GM21528 (cell line): ENCODE results near the gene HNRNPA0.
"Not testable (repeated sequence)": the region's sequence is repeated elsewhere in the genome, so short reads cannot be mapped to it uniquely, and the experiment has no call there.

Experiments used
- ATAC-seq: cut with Tn5 transposase; IDR thresholded peaks from one replicate; pipeline ENCODE4 v1.9.1; 2021; ENCODE audit warnings: mild to moderate bottlenecking, moderate library complexity; ENCODE audit not compliant: unreplicated experiment, low FRiP score

HNRNPA0 gene

DNA sequence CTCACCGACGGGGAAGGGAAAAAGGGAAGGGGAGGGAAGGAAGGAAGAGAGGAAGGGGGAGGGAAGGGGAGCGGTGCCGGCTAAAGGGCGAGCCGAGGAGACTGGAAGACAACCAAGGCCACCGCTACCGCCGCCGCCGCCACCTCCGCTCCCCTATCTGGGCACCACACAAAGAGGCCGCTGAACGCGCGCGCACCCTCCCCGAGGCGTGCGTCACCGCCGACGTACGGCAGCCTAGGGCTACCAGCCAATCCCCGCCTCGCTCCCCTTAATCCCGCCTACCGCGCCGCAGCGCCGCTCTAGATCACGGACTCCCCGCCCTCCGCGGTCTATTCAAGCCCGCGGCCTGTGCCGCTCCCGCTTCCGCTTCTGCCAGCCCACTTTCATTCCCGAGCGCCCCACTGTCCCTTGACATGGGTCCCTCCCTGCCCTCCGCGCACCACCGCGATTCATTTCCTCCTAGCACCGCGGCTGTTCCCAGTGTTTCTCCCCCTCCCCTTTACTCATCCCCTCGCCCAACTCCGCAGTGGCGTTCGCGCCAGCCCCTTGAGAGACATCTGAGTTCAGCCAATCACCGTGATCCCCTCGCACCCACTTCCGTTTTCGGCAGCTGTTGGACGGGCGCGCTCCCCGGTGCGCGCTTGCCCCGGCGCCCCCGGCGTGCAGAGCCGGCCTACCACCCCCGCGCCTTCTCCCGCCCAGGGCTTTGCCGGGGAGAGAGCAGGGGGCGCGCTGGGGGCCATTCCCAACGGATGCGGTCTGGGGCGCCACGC lies at the start of gene HNRNPA0:
TSS of gene HNRNPA0 (minus strand) at position 176 of the 773 bp plus-strand sequence. CDS start 297 bp downstream, outside the sequence.
- ATAC-seq = peak; percentile 84

DNA sequence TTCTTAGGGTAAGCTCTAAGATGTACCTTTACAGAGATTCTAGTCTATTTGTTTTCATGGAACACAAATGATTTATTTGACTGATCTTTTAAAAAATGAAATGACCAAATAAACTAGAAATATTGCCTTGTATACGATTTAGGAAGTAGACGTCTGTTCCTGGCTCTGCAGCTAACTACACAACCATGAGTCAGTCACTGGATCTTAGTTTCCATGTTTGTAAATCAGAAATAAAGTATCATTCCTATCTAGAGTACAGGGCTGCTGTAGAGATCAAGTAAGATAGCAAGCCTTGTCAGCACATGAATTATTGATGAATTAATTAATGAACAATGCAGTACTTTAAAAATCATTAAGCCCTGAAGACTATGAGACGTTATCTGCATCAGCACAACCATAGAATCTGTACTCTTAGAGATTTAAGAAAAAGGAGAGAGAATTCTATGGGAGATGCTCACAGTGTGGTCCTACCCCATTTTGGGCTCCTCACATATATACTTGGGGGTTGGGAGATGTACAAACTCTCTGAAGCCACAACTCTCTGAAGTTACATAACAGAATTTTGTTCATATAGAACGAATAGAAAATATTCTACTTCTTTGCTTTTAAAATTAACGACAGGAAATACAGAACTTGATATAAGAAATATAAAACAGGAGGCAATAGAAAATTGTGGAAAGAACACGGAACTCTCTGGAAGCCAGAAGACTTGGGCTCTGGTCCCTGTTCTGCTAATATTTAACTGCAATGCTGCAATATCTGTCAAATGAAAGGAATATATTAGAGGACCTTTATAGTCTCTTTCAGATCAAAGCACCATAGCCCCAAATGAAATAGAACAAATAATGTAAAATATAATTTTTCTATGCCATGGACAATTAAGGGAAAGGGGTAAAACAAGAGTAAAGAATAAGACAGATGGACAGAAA lies 48.4 kb upstream of the HNRNPA0 start:
- ATAC-seq = no peak

DNA sequence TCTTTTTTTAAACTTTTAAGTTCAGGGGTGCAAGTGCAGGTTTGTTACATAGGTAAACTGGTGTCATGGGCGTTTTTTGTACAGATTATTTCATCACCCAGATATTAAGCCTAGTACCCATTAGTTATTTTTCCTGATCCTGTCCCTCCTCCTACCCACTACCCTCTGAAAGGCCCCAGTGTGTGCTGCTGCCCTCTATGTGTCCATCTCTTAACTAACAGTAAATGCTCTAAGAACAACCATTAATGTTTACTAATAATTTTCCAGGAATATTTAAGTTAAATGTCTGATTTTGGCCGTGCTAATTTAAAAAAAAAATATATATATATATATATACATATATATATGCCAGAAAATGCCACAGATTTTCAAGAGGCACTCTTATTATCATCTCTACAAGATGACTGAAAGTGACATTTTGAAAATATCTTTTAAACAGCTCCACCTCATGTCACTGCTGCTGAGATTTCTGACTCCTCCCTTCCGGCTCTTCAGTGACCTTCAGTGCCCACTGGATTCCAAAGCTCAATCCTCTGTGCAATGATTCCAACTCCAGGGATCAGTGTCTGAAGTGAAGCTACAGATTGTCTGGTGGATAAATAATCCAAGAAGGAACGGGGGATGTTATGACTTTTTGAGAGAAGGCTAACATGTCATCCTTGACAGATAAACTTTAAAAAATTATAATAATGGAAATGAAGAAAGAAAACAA lies 46.7 kb upstream of the HNRNPA0 start:
- ATAC-seq = no peak

DNA sequence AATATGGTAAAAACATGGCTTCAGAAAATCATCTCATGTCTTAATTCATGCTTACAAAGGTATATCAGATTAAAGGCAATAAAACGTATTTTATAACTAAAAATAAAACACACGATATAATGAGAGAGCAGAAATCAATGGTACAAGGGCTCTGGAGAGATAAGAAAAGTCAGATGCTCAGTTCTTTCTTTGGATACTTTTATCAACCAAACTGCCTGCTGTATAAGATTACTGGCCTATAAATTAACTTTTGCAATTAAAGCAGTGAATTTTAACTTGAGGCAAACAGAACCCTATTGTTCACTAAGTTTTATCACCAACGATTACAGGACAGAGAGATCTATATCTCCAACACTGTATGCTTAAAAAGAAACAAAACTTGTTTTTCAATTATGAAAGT lies 42.1 kb upstream of the HNRNPA0 start:
- no peak for ATAC-seq

DNA sequence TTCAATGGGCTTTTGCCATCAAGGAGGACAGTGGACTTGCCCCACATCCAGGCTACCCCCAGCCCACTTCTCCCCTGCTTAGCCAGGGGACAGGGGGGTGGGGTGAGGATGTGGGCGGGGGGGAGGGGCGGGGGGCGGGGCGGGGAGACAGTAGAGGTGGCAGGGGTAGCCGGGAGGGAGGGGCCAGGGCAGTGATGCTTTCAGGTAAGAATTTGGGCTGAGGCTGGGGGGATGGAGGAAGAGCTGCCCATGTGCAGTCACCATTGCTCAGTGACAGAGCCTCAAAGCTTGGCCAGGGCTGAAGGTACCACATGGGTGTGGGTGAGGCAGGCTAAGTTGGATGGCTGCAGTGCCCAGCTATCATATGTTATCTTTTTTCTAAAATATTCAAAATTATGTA lies 40.7 kb upstream of the HNRNPA0 start:
- no peak for ATAC-seq

DNA sequence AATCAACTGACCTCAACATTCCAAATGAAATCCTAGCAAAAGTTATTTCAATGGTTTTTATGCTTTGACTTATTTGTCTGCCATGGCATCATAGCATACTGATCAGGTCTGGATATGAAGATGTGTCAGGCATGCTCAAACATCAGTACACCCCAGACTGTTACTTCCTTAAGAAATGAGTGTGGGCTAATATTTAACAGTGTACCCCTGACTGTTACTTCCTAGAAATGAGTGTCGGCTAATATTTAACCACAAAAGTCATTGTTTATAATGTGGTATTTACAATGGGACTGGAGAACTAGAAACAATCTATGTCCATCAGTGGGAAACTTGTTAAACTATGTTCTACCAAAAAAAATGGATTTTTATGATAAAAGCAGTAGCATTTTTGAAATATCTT lies 38.1 kb upstream of the HNRNPA0 start:
- no peak for ATAC-seq

DNA sequence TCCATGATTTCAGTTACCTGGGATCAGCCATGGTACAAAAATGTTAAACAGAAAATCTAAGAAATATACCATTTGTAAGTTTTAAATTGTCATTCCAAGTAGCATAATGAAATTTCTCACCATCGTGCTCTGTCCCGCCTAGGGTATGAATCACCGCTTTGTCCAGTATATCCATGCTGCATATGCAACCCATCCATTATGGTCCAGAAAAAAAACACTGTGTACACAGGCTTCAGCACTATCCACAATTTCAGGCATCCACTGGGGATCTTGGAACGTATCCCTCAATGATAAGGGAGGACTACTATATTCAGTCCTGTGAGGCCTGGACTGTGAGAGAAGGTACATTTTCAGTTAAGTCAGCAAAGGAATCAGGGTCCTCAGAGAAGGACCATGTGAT lies 37.6 kb upstream of the HNRNPA0 start:
- ATAC-seq = no peak

DNA sequence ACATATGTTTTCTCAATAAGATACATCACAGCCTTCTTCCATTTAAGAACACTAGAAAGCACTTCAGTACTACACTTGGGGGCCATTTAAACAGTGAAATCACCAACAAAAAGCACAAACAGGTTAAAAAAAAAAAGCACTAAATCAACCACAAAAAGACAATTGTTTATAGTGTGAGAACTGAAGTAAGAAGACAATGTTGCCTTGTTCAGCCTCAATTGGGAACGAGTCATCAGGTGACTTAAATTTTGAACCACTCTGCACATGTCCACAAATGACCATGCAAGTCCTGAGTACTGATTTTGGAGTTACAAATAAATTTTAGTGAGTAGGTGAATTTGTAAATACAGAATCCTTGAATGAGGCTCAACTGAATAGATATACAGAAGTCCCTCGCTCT lies 37.2 kb upstream of the HNRNPA0 start:
- no peak for ATAC-seq

DNA sequence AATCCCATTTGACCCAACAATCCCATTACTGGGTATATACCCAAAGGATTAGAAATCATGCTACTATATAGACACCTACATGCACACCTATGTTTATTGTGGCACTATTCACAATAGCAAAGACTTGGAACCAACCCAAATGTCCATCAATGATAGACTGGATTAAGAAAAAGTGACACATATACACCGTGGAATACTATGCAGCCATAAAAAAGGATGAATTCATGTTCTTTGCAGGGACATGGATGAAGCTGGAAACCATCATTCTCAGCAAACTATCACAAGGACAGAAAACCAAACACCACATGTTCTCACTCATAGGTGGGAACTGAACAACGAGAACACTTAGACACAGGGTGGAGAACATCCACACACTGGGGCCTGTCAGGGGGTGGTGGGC lies 34.4 kb upstream of the HNRNPA0 start:
- not testable (repeated sequence) for ATAC-seq

DNA sequence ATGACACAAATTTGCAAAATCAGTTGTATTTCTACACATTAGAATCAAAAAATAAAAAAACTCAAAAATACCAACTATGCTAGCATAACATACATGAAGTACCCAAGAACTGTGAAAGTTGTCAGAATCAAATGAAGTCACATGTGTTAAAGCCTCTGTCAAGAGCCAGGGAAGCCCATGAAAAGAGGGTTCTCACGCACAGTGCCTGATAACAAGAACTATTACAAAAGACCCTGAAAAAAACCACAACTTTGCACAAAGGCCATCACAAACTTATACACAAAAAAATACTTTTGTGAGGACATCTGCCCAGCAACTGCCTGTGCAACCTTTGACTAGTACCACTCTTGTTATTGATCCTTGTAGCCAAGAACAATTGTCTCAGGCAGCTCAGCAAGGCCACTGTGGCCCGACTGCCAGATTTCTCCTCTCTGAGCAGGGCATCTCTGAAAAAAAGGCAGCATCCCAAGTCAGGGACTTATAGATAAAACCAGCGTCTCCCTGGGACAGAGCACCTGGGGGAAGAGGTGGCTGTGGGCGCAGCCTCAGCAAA lies 28.9 kb upstream of the HNRNPA0 start:
- ATAC-seq = no peak

DNA sequence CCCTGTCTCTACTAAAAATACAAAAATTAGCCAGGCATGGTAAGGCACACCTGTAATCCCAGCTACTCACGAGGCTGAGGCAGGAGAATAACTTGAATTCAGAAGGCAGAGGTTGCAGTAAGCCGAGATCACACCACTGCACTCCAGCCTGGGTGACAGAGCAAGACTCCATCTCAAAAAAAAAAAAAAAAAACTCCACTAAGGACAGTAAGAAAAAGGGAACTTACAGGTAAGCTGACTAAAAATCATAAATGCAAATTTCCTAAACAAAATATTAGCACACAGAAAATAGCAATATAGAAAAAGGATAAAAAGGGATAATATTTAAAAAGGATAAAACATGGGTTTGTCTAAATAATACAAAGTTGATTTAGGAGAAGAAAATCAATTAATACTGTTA lies 27.9 kb upstream of the HNRNPA0 start:
- ATAC-seq = no peak

DNA sequence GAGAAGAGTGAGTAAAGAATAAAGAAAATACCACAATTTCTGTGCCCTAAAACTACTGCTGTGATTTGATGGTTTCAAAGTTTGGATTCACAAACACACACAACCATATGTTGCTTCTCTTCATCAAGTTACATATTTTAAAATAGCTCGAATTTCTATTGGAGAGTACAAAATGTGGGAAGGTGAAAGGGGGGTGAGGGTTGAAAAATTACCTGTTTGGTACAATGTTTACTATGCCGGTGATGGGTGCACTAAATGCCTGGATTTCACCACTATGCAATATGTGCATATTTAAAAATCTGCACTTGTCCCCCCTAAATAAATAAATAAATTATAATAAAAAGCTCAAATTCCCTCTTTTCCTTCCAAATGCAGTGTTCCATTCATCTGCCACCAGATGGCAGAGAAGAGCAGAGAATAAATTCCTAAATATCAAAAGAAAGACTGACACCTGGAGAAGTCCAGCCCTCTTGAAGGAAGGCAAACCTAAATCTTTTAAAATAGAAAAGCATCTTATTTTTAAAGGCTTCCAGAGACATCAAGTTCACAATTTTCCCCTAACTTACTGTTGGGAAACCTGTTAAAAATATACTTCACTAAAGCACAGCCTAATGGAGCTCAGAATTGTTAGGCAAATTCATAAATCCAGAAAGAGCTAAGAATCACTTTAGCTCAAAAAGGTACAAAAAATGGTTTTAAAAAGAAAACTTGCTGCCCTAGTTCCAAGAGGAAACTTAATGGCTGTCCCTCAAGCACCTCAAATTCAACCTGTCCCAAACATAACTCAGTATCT lies 24.8 kb upstream of the HNRNPA0 start:
- ATAC-seq = no peak

DNA sequence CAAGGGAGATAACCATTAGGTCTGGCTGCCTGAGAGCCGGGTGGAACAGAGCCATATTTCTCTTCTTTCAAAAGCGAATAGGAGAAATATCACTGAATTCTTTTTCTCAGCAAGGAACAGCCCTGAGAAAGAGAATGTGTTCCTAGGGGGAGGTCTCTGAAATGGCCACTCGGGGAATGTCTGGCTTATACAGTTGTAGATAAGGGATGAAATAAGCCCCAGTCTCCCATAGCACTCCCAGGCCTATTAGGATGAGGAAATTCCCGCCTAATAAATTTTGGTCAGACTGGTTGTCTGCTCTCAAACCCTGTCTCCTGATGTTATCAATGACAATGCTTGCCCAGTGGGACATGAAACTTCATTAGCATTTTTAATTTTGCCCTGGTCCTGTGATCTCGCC lies 13.8 kb upstream of the HNRNPA0 start:
- ATAC-seq = not testable (repeated sequence)

DNA sequence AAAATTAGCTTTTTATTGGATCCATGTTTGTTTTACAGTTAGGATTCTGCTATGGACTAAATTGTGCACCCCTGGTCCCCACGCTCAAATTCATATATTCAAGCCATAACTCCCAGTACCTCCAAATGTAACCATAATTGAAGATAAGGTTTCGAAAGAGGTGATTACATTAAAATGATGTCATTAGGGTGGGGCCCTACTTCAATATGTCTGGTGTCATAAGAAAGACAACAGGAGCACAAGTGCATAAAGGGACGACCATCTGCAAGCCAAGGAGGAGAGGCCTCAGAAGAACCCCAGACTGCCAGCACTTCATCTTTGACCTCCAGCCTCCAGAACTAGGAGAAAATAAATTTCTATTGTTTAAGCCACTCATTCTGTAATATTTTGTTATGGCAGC lies 7.4 kb upstream of the HNRNPA0 start:
- no peak for ATAC-seq

DNA sequence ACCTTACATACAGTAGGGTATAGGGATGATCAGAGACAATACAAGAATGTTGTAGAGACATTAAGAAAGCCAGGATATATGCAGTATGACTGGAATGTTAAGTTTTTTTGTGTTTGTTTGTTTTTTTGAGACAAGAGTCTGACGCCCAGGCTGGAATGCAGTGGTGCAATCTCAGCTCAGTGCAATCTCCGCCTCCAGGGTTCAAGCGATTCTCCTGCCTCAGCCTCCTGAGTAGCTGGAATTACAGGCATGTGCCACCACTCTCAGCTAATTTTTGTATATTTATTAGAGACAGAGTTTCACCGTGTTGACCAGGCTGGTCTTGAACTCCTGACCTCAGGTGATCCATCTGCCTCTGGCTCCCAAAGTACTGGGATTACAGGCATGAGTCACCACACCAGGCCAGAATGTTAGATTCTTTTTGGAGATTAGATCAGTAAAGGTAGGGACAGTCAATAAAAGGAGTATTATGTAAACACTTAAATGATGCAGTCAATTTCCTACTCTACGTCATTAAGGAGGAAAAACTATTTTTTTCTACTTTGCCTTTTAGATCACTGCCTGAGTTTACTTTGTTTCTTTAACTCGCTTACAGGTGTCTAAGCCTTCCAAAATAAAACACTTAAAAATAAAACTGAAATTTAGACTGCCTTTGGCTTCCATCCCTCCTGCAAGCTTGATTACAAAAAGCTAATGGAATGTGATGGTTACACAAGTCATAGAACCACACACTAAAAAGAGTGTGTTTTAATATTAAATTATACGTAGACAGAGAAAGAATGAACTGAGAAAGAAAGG lies 6.8 kb upstream of the HNRNPA0 start:
- no peak for ATAC-seq

DNA sequence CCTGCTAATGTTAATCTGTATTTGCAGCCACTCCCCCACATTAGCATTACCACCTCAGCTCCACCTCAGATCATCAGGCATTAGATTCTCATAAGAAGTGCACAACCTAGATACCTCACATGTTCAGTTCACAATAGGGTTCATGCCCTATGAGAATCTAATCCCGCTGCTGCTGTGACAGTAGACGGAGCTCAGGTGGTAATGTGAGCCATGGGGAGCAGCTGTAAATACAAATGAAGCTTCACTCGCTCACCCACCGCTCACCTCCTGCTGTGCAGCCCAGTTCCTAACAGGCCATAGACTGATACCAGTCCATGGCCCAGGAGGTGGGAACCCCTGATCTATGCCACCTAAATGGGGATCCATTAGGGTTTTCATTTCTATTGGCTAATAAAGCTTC lies 6.1 kb upstream of the HNRNPA0 start:
- no peak for ATAC-seq

DNA sequence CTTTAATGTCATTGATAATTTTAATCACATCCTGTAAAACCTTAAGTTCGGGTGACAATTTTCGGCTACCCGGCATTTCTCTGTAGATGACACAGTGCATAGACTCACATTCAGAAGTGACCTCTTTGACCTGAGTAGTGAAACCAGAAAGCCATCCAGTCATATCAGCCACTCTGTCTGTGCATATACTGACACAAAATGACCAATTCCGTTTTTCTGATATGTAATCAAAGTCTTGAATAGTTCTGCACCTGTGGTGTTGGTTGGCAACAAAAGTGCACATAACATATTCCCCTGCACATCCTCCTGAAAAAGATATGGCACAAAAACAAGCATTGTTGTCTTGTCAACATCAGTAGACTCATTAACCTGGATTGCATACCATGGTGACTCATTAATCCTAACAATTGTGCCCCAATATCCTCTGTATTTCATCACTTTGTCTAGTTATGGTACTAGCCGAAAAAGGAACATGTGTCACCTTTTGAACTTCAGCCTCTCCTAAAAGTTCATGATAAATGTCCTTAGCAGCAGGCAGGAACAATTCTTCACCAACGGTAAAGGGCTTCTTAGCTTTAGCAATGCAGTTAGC lies 4.6 kb upstream of the HNRNPA0 start:
- ATAC-seq = peak; percentile 29

DNA sequence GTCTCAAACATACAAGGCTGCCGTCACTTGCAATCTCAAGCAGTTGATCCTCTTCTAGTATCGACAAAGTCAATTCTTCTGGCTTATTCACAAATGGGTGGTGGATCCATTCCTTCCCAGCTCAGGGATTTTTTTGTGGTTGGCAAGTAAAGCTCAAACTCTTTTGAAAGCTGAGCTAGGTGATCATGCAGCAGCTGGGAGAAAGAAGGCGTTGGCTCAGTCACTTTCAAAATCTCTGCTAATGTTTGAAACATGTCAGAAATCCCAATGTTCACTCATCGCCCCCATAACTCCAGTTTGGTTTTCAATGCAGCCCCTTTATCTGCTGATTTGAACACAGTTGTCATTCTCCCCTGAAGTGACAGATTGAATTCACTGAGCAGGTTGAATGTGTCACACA lies 4.0 kb upstream of the HNRNPA0 start:
- ATAC-seq = no peak

DNA sequence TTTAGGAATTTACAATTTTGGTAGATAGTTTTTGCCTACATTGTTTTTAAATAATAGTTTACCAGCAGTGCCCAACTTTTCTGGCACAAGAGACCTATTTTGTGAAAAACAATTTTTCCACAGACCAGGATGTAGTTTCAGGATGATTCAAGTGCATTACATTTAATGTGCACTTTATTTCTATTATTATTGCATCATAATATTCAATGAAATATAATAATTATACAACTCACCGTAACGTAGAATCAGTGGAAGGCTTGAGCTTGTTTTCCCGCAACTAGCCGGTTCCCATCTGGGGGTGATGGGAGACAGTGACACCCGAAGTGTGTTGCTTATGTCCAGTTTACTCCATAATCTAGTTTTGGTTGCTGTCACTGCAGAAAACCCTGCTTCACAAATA lies 3.5 kb upstream of the HNRNPA0 start:
- ATAC-seq = no peak
